ENCODE data around the gene HDAC9.

HDAC9 gene

GRCh38 chr7:18495412-18496340 is at the start of gene HDAC9:
HDAC9 (plus strand) TSS chr7:18495749; CDS start chr7:18496303, 554 bp downstream.
- no peak for DNase-seq

DNA sequence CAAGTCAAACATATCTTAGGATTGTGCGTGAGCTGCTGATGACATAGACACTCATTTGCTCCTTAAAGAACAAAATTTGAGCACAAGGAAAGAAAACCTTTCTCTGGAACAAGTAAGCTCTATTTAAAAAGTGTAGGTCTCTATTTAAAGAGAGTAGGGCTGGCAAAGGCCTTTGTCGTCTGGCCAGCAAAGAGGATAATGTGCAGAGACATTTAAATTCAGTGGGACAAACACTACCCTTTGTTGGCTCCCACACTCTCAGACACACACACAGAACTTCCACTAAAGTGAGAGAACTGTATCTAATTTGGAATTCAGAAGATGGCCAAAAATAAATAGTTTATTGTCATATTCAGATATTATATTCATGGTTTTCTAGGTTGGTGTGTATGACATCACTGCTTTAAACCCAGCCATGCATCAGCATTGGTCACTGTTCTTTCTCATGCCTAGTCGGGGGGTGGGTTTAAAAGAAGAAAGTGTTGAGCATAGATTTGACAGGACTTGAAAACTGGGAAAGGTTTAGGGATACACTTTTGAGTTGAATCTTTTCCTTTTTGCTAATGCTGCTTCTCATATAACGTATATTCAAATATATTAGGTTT is 49.5 kb upstream of the HDAC9 start:
- DNase-seq: no peak

DNA sequence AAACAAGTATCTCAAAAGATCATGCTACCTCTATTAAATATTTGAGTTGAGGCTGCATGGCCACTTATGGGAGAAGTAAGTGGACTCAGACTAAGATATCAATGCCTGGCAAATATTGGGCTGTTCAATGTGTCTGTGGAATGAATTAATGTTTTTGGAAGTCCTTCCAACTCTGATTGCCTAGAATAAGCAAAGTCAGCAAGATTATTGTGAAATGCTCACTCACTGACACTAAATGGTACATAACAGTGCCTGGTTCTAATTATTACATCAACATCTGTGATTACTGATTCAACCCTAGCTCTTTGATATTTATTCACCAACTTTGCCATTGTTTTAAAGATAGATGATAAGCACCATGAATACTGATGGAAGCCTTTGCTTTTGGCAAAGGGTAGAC is 45.5 kb upstream of the HDAC9 start:
- no peak for DNase-seq

DNA sequence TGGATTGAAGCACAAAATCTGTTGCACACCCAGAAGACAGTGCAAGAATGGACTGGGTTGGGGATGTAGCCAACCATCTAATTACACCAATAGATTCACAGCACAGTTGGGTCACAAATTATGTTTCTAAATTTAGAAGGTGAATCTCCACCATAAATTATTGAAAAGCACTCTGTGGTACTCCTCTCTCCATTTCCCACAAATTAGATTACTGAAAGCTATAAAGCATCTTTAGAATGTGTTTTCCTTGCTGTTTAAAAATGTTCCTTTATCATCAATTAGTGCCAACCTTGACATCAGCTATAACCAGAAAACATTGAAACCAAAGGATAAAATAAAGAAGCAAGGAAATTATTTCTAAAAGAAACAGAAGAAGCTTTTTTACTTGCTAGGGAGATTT is 39.9 kb upstream of the HDAC9 start:
- DNase-seq: no peak

DNA sequence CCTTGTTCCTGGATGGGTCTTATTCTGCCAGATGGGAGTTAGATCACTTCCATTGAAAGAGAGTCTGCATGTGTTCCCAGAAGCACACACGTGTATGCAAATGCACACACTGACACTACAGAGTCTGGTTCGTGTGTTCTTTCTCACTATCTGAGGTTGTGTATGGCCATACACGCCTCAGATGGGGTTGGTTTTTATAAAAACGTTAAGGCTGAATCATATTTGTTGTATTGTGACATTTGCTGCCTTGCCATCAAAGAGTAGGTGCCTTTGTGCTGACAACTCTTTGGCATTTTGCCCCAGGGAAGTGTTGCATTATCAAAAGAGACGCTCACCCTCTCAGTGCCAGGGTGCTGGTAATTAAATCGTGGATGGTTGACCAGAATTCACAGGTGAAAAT is 37.7 kb upstream of the HDAC9 start:
- no peak for DNase-seq

GRCh38 chr7:18458830-18459229 is 36.7 kb upstream of the HDAC9 start:
- no peak for DNase-seq

DNA sequence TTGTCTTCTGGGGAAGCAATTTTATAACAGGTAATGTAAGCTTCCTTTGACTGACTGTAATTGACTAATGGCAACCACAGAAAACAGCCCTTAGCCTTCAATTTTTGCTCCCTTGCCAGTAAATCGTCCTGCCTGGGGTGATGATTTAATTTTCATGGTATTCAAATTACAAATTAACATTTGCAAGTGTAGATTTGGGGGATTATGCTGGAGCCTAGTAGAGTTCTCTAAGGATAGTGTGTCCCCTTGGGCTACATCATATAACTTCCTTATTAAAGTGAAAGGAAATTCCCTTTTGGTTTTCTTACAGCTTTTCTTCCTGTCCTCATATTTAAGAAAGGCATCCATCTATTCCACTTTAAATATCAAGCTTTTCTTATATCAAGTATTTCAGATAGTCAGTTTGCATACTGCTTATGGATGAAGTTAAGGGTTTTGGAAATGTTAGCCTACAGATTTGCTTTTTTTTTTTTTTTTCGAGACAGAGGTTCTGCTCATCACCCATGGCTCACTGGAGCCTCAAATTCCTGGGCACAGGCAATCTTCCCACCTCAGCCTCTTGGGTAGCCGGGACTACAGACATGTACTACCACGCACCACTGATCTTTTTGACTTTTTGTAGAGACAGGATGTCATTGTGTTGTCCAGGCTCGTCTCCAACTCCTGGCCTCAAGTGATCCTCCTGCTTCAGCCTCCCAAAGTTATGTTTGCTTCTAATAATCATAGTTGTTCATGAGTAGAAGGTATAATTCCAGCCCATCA is 35.9 kb upstream of the HDAC9 start:
- no peak for DNase-seq

- DNase-seq: no peak
Measured at GRCh38 chr7:18461785-18462467, 33.6 kb upstream of the HDAC9 start.

- no peak for DNase-seq
Measured at GRCh38 chr7:18464830-18465229, 30.7 kb upstream of the HDAC9 start.

- no peak for DNase-seq
Measured at GRCh38 chr7:18467011-18467410, 28.5 kb upstream of the HDAC9 start.

DNA sequence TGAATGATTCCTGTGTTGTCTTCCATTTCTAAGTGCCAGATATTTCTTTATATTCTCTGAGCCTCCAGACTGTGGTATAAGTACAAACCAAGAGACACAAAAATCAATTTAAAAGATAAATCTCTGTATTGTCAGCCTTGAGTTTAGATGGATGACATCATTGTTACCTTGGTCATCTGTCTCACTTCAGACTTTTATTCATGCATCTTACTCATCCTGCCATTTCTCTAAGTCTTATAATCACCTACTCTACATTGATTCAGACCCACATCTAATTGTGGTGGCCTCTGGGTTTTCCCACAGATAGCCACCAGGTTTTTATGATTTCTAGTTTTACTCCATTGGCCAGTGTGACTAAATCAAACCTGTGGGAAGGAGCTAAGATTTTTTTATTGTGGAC is 26.8 kb upstream of the HDAC9 start:
- no peak for DNase-seq

GRCh38 chr7:18469316-18469715 is 26.2 kb upstream of the HDAC9 start:
- no peak for DNase-seq

GRCh38 chr7:18471476-18472160 is 23.9 kb upstream of the HDAC9 start:
- DNase-seq: no peak

DNA sequence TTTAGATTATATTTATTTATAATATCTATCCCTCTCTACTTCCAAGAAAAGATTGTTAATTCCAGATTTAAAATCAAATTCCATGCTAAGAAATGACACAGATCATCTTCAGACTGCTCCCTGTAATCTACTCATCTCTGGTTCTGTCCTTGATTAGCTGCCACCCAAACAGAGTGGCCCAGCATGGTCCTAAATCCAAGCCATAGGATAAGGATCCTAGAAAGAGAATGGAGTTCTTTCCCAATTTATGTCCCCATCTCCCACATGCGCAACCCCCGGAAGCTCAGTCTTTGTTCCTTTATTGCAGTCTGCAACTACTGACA is 23.4 kb upstream of the HDAC9 start:
- no peak for DNase-seq

- DNase-seq: no peak
Measured at GRCh38 chr7:18473119-18473518, 22.4 kb upstream of the HDAC9 start.

GRCh38 chr7:18474944-18475343 is 20.6 kb upstream of the HDAC9 start:
- DNase-seq: no peak

DNA sequence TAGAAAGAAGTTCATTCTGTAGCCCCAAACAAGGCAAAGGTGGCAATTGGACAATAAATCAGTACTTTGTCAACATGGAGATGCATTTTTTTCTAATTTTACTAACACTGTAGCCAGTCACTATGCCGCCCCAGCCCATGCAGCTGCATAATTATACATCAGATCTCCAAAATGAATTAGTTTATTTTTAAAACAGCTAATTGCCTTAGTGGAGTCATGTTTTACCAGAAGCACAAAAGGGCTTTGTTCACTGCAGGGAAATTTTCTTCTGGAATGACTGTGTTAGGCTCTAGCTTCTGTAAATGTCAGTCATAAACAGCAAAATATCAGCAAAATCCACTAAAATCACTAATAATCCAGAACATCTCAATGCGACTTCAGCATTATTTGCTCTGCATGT is 20.1 kb upstream of the HDAC9 start:
- DNase-seq: no peak

DNA sequence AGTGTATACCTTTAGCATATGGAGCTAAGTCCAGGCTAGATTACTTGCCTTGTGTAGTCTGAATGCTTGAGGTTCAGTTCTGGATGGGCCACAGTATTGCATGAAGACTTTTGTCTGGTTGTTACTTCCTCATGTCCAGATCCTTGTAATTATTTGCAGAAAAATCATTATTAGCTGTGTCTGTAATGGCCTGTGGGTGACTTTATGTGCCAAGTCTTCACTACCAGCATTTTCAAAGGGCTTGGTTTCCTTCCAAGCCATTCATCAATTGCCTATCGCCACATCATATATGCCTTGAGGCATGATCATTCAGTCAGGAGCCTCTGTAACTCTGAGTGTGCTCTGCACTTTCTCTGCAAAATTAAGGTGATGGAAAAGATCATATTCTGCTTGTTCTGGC is 13.8 kb upstream of the HDAC9 start:
- no peak for DNase-seq

GRCh38 chr7:18488049-18488448 is 7.5 kb upstream of the HDAC9 start:
- no peak for DNase-seq

GRCh38 chr7:18489624-18490023 is 5.9 kb upstream of the HDAC9 start:
- DNase-seq: no peak

GRCh38 chr7:18491871-18492270 is 3.7 kb upstream of the HDAC9 start:
- DNase-seq: no peak

GRCh38 chr7:18494406-18494805 is 1.1 kb upstream of the HDAC9 start:
- no peak for DNase-seq
